Heart left ventricle (tissue), 13 donors: ENCODE results near the gene NOP56.

ENCODE experiments used
- POLR2A ChIP-seq, 2 donors: fragments of 450-650 bp; IDR thresholded peaks; one replicate each; pipeline ENCODE4 v1.6.1; 2017; ENCODE audit warnings: antibody characterized with exemption in 2 of 2, mild to moderate bottlenecking in 2 of 2, moderate library complexity in 2 of 2
- TF ChIP-seq, protein P1 (sequence below), 12 donors: fragments of 200-600 bp; sonication (generic) in 4 of 12; IDR thresholded peaks; one replicate each; pipeline versions ENCODE4 v1.5.0 to v1.8.0; 2018 to 2022; ENCODE audit warnings: antibody characterized with exemption in 12 of 12, mild to moderate bottlenecking in 5 of 12
- donor health status: ischemic (EF 13 %, LVEDD 7.1; RV severe dilation, severe dysfunction).
- donor health status: DM: no; HTN: yes; CAD: no.
- donor health status: DM: no; HTN: no; CAD: no.
- donor health status: ischemic (EF 25% LVEDD 6.9; RV normal size, moderate dysfunction).
- donor health status: ischemic (EF 25% LVEDD 5.7; RV mildly dilated, moderate dysfunction).
- donor health status: ischemic (EF 35%, LVEDD 5.7; RV mildly dilated, moderate dysfunction).
- donor health status: nonischemic (EF 11% LVEDD 7.7; RV severe dilation, severe dysfunction).
- donor health status: DM: yes; HTN: yes; CAD: no.
- donor health status: PGD.
- donor health status: ischemic (EF 29% LVEDD 5.4; RV normal size, mild dysfunction).
- donor health status: nonischemic (EF 23%, LVEDD 6.1; RV moderate dilation, normal function).

- TF ChIP-seq POLR2A (IDR thresholded peaks at IDR 0.05) = no peak
- TF ChIP-seq, protein P1, sequence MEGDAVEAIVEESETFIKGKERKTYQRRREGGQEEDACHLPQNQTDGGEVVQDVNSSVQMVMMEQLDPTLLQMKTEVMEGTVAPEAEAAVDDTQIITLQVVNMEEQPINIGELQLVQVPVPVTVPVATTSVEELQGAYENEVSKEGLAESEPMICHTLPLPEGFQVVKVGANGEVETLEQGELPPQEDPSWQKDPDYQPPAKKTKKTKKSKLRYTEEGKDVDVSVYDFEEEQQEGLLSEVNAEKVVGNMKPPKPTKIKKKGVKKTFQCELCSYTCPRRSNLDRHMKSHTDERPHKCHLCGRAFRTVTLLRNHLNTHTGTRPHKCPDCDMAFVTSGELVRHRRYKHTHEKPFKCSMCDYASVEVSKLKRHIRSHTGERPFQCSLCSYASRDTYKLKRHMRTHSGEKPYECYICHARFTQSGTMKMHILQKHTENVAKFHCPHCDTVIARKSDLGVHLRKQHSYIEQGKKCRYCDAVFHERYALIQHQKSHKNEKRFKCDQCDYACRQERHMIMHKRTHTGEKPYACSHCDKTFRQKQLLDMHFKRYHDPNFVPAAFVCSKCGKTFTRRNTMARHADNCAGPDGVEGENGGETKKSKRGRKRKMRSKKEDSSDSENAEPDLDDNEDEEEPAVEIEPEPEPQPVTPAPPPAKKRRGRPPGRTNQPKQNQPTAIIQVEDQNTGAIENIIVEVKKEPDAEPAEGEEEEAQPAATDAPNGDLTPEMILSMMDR (IDR thresholded peaks at IDR 0.05) = no peak
These were observed 19.1 kb upstream of the NOP56 start for GRCh38 chr20:2633381-2633780.
